ENCODE results near the gene ERC2. TPM values are rescaled to one million over a fixed set of nuclear protein-coding genes. Genes with fewer than 3 reads are reported as not detected.

Gene ERC2
- total RNA-seq, 2 experiments from 2014 or later, result not detected

DNA sequence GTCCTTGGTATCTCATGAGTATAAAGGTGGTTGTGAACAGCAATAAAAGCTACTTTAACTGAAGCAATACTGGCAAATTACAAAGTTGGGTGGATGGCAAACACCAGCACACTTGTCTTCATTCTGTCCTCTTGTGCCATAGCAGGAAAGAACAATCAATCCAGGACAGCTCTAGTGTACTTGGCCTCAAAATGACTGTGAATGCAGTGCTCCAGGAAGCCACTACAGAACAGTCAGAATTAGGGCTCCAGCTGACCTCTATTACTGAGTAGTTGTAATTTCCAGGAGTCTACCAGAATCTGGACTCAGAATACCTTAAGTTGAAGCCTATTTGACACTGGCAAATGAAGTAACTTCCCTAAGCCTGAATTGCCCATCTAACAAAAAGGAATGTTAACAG, 642.2 kb downstream of the ERC2 start:
- no peak overlapping the region for H3K4me3 ChIP-seq (ENCODE audit: low read depth, low read length, poor library complexity, severe bottlenecking)
- H3K79me2 ChIP-seq (ENCODE audit: insufficient read depth, low read depth, low read length), result no peaks in the 10 kb centered on the region
- no peak for DNase-seq (ENCODE audit: low spot score)
- no peaks in the 10 kb centered on the region for H3K36me3 ChIP-seq (ENCODE audit: insufficient read depth, low read length)
- no peak overlapping the region for H2AFZ ChIP-seq (ENCODE audit: low read length)
- no peaks in the 10 kb centered on the region for H3K9me3 ChIP-seq (ENCODE audit: low read length)
- BruUV-seq (replicated peaks), result no TSS peak
- TF ChIP-seq, protein P1, sequence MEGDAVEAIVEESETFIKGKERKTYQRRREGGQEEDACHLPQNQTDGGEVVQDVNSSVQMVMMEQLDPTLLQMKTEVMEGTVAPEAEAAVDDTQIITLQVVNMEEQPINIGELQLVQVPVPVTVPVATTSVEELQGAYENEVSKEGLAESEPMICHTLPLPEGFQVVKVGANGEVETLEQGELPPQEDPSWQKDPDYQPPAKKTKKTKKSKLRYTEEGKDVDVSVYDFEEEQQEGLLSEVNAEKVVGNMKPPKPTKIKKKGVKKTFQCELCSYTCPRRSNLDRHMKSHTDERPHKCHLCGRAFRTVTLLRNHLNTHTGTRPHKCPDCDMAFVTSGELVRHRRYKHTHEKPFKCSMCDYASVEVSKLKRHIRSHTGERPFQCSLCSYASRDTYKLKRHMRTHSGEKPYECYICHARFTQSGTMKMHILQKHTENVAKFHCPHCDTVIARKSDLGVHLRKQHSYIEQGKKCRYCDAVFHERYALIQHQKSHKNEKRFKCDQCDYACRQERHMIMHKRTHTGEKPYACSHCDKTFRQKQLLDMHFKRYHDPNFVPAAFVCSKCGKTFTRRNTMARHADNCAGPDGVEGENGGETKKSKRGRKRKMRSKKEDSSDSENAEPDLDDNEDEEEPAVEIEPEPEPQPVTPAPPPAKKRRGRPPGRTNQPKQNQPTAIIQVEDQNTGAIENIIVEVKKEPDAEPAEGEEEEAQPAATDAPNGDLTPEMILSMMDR (conservative IDR thresholded peaks at IDR 0.05; ENCODE audit: low read length), result no peak
- no peak for TF ChIP-seq EZH2phosphoT487 (IDR thresholded peaks at IDR 0.05; ENCODE audit: borderline replicate concordance, low read depth, low read length)
- H3K4me2 ChIP-seq (ENCODE audit: low read length), result no peak overlapping the region
- no peaks in the 10 kb centered on the region for H3K9me2 ChIP-seq (ENCODE audit: insufficient read depth, low read length)
- no peaks in the 10 kb centered on the region for H4K20me1 ChIP-seq (ENCODE audit: insufficient read depth, low read length)
- ChIA-PET CTCF (ENCODE audit: unreplicated experiment) (no interaction called here), POLR2A (interaction anchor here (1.3 kb wide), 1 partner anchor 14 kb away, joined by 3 read pairs; no protein-coding TSS in a partner anchor)
- H3K27ac ChIP-seq (ENCODE audit: low read depth, low read length, poor library complexity, severe bottlenecking), result no peak overlapping the region
- intact Hi-C loops (cut with micrococcal nuclease; ENCODE audit: unreplicated experiment), result no loop called here
- no peaks in the 10 kb centered on the region for H3K4me1 ChIP-seq (ENCODE audit: insufficient read depth, low read length, poor library complexity, severe bottlenecking)

DNA sequence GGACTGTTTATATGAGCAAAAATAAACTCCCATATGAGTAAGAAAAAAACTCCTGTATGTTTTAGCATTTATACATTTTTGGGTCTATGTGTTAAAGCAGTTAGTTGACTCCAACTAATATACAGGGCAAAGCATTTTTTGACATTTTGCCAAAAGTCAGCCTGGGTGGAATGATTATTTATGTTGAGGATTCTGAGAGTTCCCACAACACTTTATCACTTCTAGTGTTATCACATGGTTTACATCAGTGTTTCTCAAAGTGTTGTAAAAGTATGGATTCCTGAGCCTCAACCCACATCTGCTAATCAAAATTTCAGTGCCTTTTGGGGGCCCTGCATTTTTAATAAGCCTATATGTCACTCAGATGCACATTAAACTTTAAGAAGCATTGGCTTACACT, 643.9 kb downstream of the ERC2 start:
- Histone ChIP-seq H2AFZ (ENCODE audit: low read length) (no peak overlapping the region), H3K36me3 (ENCODE audit: insufficient read depth, low read length) (no peaks in the 10 kb centered on the region), H3K27ac (ENCODE audit: low read depth, low read length, poor library complexity, severe bottlenecking) (no peak overlapping the region), H3K79me2 (ENCODE audit: insufficient read depth, low read depth, low read length) (no peaks in the 10 kb centered on the region), H3K4me3 (ENCODE audit: low read depth, low read length, poor library complexity, severe bottlenecking) (no peak overlapping the region), H3K4me2 (ENCODE audit: low read length) (no peak overlapping the region), H3K9me3 (ENCODE audit: low read length) (no peaks in the 10 kb centered on the region), H4K20me1 (ENCODE audit: insufficient read depth, low read length) (no peaks in the 10 kb centered on the region), H3K9me2 (ENCODE audit: insufficient read depth, low read length) (no peaks in the 10 kb centered on the region), H3K4me1 (ENCODE audit: insufficient read depth, low read length, poor library complexity, severe bottlenecking) (no peaks in the 10 kb centered on the region)
- POLR2A ChIA-PET, result no interaction called here
- BruUV-seq (replicated peaks), result no TSS peak
- no peak for DNase-seq (ENCODE audit: low spot score)
- intact Hi-C loops (cut with micrococcal nuclease; ENCODE audit: unreplicated experiment), result no loop called here
- CTCF ChIA-PET (ENCODE audit: unreplicated experiment), result no interaction called here
- no peak for TF ChIP-seq EZH2phosphoT487 (IDR thresholded peaks at IDR 0.05; ENCODE audit: borderline replicate concordance, low read depth, low read length)
- TF ChIP-seq, protein P1 (conservative IDR thresholded peaks at IDR 0.05; ENCODE audit: low read length), result no peak

DNA sequence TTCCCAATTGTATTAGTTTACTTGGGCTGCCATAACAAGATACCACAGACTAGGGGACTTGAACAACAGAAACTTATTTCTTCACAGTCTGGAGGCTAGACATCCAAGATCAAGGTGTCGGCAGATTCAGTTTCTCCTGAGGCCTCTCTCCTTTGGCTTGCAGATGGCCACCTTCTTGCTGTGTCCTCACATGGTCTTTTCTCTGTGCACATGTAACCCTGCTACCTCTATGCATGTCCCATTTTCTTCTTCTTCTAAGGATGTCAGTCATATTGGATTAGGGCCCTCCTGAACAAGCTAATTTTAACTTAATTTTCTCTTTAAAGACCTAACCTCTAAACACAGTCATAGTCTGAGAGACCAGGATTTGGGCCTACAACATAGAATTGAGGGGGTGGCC, 644.4 kb downstream of the ERC2 start:
- Histone ChIP-seq H3K4me1 (ENCODE audit: insufficient read depth, low read length, poor library complexity, severe bottlenecking) (no peaks in the 10 kb centered on the region), H3K36me3 (ENCODE audit: insufficient read depth, low read length) (no peaks in the 10 kb centered on the region), H3K4me2 (ENCODE audit: low read length) (no peak overlapping the region), H3K79me2 (ENCODE audit: insufficient read depth, low read depth, low read length) (no peaks in the 10 kb centered on the region), H2AFZ (ENCODE audit: low read length) (no peak overlapping the region), H3K9me2 (ENCODE audit: insufficient read depth, low read length) (no peaks in the 10 kb centered on the region), H3K4me3 (ENCODE audit: low read depth, low read length, poor library complexity, severe bottlenecking) (no peak overlapping the region), H3K27ac (ENCODE audit: low read depth, low read length, poor library complexity, severe bottlenecking) (no peak overlapping the region), H4K20me1 (ENCODE audit: insufficient read depth, low read length) (no peaks in the 10 kb centered on the region), H3K9me3 (ENCODE audit: low read length) (no peaks in the 10 kb centered on the region)
- no TSS peak for BruUV-seq (replicated peaks)
- TF ChIP-seq, protein P1 (conservative IDR thresholded peaks at IDR 0.05; ENCODE audit: low read length), result no peak
- no peak for TF ChIP-seq EZH2phosphoT487 (IDR thresholded peaks at IDR 0.05; ENCODE audit: borderline replicate concordance, low read depth, low read length)
- ChIA-PET CTCF (ENCODE audit: unreplicated experiment) (no interaction called here), POLR2A (no interaction called here)
- no peak for DNase-seq (ENCODE audit: low spot score)
- intact Hi-C loops (cut with micrococcal nuclease; ENCODE audit: unreplicated experiment), result no loop called here

Measured in OCI-LY7 (cell line).